Tongue (tissue), 2 donors: ENCODE data around the gene BLM. TPM values are rescaled to one million over a fixed set of nuclear protein-coding genes. Genes with fewer than 3 reads are reported as not detected.
"Not testable (repeated sequence)": the region's sequence is repeated elsewhere in the genome, so short reads cannot be mapped to it uniquely, and the experiment has no call there.

Source experiments
- DNase-seq: peaks from one replicate; pipeline ENCODE4 v3.0.0-alpha.2; 2015
- total RNA-seq: library from RNA; depleted of rRNA; stranded (reverse); fragments of >200 nt; gene quantifications from one replicate; pipeline ENCODE4 v1.2.3, GENCODE V29; 2014

Gene BLM
- total RNA-seq, 1 donor from 2014 or later = 7.3 TPM

DNA sequence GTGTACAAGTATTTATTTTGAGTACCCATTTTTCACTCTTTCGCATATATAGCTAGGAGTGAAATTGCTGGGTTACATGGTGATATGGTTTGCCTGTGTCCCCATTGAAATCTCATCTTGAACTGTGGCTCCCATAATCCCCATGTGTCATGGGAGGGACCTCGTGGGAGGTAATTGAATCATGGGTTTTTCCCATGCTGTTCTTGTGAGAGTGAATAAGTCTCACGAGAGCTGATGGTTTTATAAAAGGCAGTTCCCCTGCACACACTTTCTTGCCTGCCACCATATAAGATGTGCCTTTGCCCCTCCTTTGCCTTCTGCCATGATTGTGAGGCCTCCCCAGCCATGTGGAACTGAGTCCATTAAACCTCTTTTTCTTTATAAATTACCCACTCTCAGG lies 23.4 kb downstream of the BLM start:
- DNase-seq = not testable (repeated sequence)

DNA sequence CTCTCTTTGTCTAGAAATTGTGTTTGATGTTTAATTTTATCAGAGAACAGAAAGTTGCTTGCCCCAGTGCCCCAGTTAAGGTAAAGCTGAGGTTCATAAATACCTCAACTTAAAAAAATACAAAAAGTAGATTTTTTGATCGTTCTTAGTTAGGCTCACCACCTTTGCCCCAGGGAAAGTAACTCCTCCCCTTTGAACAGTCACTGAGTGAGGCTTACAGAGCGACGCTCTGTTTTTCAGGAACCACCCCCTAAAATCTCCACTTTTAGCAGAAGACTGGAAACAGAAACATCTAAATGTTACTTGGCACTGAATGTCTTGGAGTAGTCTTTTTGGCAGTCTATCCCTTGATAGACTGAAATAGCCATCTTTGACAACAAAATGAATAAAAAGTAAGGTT lies 24.9 kb downstream of the BLM start:
- DNase-seq = no peak

DNA sequence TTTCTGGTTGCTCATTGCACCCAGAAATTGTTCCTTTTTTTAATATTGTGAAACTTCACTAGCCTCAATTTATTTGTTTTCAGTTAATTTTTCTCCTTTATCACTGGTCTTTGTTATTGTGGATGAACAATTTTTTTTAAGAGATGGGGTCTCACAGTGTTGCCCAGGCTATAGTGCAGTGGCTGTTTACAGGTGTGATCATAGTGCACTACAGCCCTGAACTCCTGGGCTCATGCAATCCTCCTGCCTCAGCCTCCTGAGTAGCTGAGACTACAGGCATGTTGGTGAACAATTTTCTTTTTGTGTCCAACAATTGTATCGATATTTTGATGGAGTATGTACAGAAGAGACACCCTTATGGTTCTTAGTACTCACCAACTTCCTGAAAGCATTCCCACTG lies 26.3 kb downstream of the BLM start:
- no peak for DNase-seq

DNA sequence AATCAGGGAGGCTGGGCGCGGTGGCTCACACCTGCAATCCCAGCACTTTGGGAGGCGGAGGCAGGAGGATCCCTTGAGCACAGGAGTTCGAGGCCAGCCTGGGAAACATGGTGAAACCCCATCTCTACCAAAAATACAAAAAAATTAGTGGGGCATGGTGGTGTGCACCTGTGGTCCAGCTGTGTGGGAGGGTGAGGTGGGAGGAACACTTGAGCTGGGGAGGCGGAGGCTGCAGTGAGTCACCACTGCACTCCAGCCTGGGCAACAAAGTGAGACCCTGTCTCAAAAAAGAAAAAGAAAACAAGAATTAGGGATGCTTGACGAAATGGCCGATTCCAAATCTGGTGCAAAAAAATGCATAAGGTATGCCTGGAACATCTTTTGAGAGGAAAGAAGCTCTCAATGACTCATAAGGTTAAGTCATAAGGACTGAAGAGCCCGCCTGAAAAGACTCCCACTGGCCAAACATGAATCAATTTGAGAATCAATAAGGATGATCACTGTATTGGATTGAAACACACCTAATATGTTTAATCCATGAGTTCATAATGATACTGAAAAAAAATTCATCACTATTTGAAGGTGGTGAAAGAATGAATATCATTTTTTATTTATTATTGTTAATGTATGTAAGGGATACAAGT lies 27.7 kb downstream of the BLM start:
- DNase-seq = no peak

DNA sequence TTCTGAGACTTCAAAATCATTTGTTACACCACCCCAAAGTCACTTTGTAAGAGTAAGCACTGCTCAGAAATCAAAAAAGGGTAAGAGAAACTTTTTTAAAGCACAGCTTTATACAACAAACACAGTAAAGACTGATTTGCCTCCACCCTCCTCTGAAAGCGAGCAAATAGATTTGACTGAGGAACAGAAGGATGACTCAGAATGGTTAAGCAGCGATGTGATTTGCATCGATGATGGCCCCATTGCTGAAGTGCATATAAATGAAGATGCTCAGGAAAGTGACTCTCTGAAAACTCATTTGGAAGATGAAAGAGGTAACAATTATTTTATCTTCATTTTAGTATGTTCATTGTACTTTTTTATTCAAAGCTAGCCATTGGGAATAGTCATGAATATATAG lies 32.6 kb downstream of the BLM start:
- DNase-seq = no peak

DNA sequence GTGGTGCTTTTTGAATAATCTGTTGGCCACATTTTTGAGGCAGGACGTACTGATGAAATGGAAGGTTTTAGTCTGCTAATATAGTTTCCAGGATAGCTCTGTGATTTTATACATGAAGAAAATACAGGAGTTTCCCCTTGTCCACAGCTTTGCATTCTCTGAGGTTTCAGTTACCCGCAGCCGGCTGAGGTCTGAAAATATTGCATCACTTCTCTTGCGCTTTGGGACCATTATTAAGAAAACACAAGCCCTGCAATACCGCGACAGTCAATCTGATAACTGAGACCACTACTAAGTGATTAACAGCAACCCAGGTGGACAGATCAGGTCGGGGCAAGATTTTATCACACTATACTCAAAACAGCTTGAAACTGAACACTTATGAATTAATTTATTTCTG lies 33.0 kb downstream of the BLM start:
- DNase-seq = no peak

DNA sequence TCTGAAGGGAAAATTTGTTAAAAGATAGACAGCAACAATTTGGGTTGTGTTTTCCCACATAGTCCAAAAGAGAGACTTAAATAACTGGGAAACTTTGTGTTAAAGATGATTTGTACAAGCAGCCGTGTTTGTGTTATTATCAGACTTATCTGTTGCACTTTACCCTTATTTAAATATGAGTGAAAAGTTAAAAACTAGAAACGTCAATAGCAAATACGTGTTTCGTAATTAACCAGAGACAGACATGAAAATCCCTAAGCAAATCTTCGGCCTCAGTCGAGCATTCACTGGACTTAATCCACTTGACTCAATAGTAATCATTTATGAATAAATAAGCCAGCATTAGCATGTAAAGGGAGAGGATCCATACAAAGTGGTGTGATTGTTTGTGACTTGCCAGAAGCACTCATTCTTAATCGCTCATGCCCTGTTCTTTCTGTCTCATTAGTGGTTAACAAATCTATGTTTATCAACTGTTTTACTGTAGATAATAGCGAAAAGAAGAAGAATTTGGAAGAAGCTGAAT lies 34.2 kb downstream of the BLM start:
- no peak for DNase-seq

DNA sequence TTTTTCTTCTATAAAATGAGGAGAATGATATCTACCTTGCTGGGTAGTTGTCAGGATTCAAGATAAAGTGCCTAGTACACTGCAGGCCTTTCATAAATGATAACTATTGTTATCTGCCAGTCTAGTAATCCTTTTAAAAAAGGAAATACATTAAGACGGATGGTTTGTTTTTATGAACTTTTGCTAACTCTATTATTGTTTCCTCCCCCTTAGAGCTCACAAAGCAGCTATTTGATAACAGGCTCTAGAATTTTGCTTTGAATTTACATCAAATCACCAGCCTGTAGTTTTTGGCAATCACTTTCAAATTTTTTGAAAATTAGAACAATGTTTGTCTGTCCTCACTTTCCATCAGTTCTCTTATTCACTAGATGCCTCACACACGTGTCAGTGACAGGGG lies 39.8 kb downstream of the BLM start:
- no peak for DNase-seq

DNA sequence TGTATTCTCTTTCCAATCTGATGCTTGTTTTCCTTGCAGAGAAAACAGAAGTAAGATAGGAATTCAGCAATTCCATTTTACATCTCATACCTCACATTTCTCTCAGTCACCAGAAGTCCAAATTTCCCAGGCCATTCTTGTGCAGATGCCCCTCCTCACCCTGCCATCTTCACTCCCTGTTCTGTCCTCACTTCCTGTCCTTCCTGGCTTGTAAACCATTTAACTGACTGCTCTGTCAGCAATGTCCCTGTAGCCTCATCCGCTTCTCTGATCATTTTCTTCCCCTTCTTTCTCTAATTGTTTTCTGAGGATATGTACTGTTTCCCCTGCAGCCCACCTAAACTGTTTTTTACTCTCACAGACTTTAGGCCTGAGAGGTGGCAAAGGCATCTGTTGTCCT lies 40.3 kb downstream of the BLM start:
- DNase-seq = no peak

DNA sequence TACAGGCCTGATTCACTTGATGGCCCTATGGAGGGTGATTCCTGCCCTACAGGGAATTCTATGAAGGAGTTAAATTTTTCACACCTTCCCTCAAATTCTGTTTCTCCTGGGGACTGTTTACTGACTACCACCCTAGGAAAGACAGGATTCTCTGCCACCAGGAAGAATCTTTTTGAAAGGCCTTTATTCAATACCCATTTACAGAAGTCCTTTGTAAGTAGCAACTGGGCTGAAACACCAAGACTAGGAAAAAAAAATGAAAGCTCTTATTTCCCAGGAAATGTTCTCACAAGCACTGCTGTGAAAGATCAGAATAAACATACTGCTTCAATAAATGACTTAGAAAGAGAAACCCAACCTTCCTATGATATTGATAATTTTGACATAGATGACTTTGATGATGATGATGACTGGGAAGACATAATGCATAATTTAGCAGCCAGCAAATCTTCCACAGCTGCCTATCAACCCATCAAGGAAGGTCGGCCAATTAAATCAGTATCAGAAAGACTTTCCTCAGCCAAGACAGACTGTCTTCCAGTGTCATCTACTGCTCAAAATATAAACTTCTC lies 43.6 kb downstream of the BLM start:
- DNase-seq = no peak

DNA sequence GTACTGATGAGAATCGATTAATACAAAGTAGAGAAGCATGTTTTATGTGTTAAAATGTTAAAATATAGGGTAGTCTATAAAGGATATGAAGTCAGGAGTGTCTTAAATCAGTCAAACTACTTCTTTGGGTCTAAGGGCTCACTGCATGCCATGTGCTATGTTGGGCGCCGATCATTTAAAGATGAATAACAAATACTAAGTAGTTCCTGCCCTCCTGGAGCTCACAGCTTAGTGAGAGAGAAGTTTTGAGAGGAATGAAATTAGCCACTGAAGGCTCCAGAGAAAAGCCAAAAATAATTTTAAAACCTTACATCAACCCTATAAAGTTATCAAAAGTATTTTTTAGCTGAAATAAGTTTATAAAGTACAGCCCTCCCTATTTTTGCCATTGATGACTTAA lies 44.5 kb downstream of the BLM start:
- DNase-seq = no peak

DNA sequence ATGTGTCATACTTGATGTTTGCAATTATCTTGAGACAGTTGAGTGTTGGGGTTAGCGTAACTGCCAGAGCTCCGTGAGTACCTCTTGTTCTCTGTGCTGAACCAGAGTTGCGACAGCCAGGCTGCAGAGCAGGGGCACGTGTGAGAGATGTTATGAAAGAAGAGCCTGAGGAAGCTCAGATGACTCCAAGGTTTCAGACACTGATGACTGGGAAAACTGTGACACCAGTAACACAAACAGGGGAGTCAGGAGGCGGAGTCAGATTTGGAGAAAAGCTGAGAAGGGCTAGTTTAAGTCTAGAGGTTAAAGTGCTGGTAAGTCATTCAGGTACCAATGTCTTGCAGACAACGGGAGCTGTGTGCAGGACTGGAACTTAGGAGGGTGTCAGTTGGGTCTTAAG lies 45.0 kb downstream of the BLM start:
- no peak for DNase-seq

DNA sequence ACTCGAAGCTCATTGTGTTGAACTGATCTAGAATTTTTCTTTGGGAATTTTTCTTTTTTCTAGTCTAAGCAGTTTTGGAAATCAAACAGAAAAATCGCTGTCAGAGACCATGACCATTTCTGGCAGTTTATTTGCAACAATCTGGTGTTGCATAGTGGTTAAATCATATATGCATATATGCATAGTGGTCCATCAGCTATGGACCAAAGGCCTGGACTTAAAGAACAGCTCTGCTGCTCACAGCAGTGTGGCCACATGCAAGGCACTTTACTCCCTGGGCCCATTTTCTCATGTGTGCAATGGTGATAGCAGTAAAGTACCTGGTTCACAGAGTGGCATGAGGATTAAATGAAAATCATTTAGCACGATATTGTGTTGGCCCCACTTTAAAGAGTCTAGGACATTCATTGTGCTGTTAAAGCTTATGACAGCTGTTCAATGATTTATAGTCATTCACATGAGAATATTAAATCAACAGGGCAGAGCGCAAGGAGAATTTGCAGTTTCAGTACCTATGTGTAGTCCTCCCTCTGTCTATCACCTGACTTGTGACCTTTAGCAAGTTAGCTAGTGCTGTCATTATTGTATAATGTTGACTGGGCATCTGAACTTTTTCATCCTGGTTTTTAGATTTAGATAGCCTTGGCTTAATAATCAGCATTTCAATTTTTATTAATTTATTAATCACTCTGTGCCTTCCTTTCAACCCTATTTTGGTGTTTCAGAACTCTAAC lies 46.4 kb downstream of the BLM start:
- DNase-seq = no peak

DNA sequence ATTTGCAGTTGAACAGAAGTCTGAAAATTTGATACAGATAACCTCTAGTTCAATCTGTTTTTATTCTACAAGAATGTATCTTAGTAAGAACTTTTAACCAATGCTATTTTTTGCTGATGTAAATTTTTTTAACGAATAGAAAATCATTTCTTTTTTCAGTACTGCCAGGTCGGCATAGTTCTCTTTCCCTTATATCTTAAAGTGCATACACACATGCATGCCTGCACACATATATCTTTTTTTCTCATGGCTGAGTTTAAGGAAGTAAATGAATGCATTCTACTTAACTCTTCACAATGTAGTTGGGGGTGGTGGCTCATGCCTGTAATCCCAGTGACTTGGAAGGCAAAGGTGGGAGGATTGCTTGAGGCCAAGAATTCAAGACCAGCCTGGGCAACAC lies 48.4 kb downstream of the BLM start:
- no peak for DNase-seq

DNA sequence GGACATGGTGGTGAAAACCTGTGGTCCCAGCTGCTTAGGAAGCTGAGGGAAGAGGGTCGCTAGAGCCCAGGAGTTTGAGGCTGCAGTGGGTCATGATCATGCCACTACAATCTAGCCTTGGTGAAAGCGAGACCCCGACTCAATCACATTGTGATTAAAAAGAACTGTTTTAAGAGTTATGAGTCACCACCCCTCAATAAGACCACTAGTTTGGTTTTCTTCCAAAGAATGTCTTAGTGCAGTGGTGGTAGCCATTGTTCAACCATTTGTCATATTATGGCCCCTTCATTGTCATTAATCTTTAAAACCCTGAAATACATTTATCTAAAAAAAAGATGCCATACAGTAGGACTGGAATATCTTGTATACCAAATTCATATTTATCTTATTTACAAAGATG lies 48.8 kb downstream of the BLM start:
- DNase-seq = no peak

DNA sequence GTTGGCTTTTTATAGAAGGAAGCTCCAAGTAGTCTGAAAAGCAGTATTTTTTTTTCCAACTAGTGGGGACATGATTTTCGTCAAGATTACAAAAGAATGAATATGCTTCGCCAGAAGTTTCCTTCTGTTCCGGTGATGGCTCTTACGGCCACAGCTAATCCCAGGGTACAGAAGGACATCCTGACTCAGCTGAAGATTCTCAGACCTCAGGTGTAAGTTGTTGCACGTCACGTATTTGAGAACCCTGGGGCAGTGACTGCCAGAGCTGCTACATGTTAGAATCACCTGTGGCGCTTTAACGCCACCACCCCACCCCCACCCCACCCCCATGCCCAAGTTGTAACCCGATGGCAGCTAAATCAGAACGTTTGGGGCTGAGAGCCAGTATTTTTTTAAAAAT lies 52.2 kb downstream of the BLM start:
- no peak for DNase-seq

DNA sequence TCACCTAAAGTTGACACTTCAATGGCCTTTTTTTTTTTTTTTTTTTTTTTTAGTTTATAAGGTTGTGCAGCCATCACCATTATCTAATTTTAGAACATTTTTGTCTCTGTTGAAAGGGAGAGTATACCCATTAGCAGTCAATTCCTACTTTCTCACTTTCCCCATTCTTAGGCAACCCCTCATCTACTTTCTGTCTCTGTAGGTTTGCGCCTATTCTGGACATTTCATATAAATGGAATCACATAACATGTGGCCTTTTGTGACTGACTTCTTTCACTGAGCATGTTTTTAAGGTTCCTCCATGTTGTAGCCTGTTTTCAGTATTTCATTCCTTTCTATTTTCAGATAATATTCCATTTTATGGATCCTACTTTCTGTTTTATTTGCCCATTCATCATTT lies 56.3 kb downstream of the BLM start:
- DNase-seq = no peak

DNA sequence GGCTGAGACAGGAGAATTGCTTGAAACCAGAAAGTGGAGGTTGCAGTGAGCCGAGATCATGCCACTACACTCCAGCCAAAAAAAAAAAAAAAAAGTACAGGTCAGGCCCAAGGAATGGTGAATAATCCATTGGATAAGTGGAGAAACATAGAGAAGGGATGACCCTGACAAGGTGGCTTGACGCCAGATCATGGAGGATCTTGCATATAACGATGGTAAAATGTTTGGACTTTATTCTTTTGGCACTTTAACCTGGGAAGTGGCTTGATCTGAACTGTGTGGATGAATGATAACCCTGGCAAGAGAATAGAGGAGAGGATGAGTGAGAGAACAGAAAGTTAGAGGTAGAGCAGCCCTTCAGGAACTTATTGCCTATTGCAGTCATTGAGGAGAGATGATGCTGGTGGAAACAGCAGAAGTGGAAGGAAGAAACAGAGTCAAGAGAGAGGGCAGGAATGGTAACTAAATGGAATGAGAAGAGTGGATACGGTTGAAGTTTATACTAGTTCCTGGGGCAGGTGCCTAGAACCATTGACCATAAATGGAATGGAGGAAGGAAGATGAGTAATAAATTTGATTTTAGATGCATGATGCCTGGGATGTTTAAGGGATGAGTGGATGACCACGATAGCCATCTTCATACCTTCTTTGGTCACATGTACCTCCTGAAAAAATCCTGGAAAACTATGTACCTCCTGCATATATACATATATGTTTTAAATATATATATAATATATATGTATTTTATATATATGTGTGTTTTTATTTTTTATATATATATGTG lies 57.8 kb downstream of the BLM start:
- DNase-seq = no peak

DNA sequence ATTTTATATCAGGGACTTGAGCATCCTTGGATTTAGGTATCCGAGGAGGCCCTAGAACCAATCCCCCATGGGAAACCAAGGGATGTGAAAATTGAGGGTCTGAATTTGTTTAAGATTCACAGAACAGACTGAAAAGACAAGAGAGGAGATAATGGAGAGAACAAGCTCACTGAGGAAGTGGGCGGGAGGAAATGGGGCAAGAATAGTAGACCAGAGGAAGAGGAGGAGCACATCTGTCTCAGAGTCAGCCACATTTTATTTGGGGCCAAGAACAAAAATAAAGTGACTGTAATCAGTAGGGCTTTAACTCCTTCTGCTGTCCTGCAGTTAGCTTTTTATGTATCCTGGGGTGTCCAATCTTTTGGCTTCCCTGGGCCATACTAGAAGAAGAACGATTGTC lies 63.8 kb downstream of the BLM start:
- no peak for DNase-seq

DNA sequence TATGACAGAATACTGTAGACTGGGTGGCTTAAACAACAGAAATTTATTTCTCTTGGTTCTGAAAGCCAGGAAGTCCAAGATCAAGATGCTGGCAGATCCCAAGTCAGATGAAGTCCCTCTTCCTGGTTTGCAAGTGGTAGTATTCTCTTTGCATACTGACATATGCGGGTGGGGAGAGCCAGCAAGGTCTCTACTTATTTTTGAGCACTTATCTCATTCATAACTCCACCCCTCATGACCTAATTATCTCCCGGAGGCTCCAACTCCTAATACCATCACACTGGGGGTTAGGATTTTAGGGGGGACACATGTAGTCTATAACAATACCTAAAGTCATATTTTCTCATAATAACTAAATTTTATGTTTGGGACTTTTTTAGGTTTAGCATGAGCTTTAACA lies 65.3 kb downstream of the BLM start:
- no peak for DNase-seq

DNA sequence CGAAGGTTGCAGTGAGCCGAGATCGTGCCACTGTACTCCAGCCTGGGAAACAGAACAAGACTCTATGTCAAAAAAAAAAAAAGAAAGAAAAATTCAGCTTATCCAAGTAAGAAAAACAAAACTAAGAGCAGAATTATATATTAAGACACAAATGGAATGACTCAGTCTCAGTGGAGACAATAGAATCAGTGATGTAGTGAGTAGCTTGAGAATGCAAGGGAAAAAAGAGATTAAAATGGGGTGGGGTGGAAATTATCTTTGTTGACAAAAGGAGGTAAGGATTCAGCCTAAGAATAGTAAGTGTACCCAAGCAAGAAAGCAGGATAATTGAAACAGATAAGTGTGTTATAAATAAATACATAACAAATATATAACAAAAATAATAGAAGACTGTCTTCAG lies 70.7 kb downstream of the BLM start:
- DNase-seq = no peak

DNA sequence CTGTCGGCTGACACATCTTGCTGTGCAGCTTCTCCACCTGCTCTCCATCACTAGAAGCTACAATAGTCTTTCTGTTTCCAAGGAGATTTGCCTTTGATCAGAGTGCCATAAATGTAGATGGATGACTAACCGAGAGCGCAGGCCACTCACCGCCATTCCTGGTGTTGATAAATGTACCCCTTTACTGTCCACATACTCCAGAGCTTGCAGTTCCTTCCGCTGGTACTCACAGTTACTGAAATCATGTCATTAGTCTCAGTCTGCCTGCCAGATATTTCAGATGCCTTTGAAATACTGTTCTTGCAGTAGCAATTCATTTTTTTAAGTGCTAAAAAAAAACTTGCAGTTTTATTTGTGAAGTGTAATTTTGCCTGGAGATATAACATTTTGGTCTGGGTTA lies 72.3 kb downstream of the BLM start:
- no peak for DNase-seq

DNA sequence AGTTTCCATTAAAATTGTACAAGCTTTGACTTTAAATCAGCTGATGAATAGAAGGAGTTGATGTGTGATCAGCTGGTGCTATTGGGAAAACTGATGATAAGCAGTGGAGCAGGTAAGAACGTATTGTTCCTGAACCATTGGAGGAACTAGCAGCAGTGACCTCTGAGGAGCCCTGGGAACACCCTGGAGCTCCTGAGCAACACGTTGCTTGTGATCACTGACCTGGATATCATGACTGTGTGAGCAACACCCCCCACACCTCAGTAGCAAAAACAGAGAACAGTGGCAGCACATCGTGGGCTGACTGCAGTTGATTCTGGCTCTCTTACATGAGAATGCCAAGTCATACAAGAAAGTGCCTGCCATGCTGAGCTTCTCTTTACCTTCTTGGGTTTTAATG lies 72.9 kb downstream of the BLM start:
- DNase-seq = no peak
